SW480 (cell line): ENCODE measurements around the gene IPO7.
"Not testable (repeated sequence)": the region's sequence is repeated elsewhere in the genome, so short reads cannot be mapped to it uniquely, and the experiment has no call there.

Source experiments
- DNase-seq: peaks from one replicate; pipeline ENCODE4 v3.0.0-alpha.2; 2016; ENCODE audit warnings: low spot score

Gene IPO7

DNA sequence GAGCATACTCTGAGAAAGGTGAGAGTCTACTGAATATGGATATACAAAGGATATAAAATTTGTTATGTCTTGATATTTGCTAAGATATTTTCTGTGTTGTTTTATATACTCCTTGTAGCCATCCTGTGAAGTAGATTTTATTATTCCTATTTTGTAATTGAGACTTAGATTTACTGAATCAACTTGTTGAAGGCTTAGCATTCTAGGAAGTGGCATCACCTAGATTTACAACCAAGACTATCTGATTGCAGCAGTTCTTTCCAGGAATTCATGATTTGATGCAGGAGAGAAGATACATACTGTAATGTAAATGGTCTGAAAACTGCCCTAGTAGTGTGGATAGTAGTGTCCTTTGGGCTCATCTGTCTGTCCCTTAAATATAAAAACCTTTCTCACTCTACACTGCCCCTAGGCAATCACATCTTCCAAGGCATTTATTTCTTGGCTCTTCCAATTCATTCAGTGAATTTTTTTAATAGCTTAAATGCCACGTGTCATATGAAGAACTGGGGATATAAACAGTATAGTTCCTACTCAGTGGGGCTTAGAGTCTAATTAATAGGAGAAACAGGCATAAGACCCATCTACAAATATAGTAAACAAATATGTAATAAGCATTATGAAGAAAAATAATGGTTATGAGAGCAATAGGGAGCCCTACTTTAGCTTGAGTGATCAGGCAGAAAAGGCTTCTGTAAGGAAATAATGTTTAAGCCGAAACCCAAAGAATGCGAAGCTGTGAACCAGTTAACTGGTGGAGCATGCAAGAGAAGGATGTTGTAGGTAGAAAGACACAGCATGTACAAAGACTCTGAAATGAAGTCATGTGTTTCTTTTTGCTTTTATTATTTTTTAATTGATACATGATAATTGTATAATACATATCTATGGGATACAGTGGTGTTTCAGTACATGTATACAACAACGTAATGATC is 13.6 kb downstream of the IPO7 start:
- no peak for DNase-seq

DNA sequence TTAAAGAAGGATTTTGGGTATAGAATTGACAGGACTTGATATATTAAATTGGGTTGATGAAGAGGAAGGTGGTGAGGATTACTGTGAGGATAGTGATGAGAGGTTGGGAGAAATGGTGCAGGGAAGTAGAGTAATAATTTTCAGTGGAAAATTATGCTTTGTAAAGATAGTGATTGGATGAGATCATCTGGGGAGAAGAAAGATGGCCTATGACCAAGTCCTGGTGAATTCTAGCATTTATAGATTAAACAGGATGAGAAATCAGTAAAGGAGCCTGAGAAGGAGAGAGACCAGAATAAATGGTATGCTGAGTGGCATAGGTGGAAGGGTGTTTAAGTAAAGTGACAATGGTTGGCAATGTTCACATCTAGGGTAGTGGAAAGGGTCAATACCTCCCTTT is 15.0 kb downstream of the IPO7 start:
- no peak for DNase-seq

DNA sequence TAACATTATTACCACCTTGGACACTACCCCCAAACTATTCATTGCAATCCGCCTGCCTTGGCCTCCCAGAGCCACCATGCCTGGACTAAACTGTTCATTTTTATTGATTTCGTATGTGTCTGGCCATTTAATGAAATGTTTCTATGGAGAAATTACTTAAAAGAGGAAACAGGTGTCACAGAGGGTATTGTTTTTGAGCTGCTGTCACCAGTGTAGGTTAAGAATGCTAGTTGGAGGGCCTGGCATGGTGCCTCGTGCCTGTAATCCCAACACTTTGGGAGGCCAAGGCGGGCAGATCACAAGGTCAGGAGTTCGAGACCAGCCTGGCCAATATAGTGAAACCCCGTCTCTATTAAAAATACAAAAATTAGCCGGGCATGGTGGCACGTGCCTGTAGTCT is 17.4 kb downstream of the IPO7 start:
- not testable (repeated sequence) for DNase-seq

DNA sequence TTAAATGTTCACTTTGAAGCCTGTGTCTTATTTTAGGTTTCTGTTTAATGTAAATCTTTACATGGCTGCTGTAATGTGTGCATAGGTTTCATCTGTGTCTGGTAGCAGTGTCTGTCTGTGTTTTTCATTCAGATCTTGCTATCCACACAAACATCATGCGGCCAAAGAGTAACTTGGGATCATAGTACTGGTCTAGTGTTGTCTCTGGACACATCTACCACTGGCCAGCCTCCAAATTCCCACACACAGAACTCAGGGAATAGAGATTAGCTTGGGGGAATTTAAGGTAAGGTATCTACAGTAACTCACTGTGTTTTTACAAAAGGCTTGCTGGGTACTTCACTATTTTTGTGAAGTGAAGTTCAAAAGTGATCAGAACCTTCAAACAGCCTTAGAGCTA is 44.3 kb downstream of the IPO7 start:
- no peak for DNase-seq

DNA sequence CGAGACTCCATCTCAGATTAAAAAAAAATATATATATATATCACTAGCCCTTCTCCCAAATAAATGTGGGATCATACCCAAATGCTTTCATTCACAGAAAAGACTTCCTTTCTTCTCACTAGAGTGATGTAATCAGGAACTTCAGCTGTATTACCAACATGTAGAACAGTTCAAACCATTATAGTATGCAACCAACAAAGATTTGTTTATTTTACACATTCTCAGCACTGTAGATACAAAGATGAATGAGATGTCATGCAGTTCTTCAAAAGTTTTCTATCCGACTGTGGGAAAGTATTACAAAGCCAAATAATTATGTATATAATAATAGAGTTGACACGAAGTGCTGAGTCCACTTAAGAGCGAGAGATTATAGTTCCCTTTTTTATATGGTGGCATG is 54.2 kb downstream of the IPO7 start:
- DNase-seq: no peak

DNA sequence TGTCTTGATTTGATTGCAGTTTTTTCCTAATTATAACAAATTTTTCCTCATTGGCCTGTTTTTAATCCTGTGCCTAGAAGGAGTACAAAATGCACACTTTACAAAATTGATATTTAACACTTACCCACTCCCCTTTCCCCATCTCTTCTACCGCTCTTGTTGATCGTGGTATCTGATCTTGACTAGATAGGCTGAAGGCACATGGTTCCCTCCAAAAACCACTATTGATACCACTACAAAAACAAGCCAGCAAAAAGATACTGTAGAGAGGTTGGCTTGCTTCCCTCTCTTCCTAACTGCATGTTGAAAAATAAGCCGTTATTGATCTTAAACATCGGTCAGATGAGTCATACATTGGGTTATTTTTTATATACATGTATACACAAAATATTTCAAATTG is 61.8 kb downstream of the IPO7 start:
- DNase-seq: no peak

DNA sequence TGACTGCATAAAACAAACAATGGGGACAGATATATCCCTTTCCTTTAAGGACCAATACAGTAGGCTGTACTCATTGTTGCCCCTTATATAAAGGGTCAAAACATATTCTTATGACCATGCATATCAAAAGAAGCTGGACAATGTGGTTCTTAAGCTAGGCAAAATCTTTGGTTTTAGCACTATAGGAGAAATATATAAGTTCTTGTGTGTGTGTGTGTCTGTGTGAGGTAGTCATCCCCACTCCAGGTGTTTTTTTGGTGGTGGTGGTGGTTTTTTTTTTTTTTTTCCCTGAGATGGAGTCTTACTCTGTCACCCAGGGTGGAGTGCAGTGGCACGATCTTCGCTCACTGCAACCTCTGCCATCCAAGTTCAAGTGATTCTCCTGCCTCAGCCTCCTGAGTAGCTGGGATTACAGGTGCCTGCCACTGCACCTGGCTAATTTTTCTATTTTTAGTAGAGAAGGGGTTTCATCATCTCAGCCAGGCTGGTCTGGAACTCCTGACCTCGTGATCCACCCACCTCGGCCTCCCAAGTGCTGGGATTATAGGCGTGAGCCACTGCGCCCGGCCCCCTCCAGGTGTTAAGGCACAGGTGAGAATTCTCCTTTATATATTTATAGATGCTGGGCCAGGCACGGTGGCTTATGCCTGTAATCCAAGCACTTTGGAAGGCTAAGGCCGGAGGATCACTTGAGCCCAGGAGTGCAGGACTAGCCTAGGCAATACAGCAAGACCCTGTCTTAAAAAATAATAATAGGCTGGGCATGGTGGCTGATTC is 64.3 kb downstream of the IPO7 start:
- DNase-seq: no peak

DNA sequence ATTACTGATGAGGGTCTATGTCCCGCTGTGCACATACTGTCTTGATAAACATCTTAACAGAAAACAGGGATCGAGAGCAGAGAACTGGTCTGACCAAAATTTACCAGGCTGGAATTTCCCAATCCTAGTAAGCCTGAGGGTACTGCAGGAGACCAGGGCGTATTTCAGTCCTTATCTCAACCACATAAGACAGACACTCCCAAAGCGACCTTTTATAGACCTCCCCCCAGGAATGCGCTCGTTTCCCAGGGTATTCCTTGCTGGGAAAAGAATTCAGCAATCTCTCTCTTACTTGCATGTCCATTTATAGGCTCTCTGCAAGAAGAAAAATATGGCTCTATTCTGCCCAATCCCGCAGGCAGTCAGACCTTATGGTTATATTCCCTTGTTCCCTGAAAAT is 67.6 kb downstream of the IPO7 start:
- DNase-seq: not testable (repeated sequence)

DNA sequence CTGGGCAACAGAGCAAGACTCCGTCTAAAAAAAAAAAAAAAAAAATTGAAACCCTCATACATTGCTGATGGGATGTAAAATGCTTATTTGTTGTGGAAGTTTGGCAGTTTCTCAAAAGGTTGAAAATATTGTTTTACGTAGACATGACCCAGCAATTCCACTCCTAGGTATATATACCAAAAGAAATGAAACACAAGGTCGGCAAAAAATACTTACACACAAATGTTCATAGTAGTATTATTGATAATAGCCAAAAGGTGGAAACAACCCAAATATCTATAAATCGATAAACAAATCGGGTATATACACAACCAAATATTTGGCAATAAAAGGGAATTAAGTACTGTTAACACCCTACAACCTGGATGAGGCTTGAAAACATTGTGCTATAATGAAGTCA is 71.3 kb downstream of the IPO7 start:
- no peak for DNase-seq

DNA sequence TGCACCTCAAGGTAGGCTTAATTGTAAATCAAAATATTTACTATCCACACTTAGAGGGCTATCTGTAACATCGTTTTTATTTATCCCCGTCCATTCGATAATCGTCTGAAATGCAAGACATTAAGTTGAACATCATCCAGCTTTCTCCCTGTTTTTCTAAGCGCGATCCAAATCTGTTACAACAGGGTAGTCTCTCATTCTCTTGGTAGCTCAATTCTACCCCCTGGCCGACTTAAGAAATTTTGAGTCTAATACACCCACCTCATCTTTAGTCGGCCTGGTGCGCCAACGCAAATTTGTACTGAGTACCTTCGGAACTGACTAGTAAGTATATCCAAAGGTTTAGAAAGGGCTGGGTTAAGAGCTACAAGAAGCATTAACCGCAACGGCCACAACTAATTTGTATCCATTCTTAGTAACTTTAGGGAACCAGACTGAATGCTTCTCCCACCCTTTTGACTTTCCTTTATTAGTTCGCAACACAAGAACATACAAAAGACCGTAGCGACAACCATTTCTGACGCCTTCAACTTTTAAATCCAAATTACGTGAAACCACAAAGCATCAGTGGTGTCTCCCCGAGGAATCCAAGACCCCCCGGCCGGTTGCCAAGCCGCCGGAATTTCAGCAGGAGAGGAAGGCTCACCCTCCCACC is 75.3 kb downstream of the IPO7 start:
- peak; percentile 59 for DNase-seq

DNA sequence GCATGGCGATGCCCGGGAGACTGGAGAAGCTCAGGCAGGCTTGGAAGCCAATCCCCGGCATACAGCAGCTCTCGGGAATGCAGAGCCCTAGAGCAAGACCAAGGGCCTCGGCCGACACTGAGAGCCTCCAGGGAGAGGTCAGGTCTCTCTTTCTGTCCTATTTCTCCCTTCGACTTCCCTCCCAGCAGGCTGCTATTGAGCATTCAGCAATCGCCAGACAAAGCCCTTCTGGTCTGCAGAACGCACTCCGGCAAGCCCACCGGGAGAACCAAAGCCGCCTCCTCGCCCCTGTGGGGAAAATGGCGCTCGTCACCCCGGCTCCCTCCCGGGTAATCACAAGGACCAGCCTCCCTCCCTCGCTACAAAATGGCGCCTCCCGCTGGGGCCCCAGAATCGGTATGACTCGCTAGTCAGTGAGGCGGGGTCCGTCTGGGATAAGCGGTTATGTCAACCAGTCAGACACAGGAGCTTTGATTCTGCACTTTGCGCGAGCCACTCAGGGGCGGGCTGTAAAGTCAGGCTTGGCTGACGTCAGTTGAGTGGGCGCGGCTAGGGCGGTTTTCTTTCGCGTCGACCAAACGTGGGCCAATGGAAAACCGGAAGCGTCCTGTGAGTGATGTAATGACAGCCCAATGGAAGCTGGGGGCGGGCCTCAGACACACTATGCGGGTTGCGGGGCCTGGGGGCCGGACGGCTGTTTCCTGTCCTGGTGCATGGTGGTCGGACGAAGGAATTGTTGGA is 76.0 kb downstream of the IPO7 start, which contains the start of gene ZNF143:
TSS of gene ZNF143 (plus strand) at position 691 of the 741 bp plus-strand sequence. CDS start 10,297 bp downstream, outside the sequence.
- DNase-seq: peak; percentile 100

DNA sequence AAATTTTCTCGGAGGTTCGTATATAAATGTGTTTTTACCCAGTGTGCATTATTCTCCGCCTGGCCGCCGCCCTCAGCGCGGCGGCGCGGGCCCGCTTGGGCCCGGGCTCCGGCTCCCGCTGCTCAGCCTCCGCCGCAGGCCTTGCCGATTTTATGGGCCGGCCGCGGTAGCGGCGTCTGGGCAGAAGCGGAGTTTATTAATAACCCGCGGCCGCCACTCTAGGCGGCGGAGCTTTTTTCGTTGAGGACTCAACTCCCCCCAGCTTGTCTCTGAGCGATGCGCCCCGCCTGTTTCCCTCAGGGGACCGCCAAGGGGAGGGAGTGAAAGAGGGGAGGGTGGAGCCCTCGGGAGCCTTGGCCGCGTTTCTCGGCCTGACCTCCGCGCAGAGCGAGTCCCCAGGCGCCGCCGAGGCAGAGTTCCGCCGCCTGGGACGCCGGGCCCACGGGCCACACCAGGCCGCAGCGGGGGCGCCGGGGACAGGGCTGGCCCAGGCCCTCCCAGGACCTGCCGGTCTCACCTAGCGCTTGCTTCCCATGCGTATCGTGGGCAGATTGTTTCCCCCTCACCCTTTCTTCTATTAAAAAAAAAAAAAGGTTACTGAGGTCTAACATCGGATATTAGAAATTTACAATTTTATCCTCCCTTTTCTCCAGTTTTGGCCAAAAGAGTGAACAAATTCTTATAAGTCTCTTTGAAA is 76.8 kb downstream of the IPO7 start:
- peak; percentile 91 for DNase-seq

DNA sequence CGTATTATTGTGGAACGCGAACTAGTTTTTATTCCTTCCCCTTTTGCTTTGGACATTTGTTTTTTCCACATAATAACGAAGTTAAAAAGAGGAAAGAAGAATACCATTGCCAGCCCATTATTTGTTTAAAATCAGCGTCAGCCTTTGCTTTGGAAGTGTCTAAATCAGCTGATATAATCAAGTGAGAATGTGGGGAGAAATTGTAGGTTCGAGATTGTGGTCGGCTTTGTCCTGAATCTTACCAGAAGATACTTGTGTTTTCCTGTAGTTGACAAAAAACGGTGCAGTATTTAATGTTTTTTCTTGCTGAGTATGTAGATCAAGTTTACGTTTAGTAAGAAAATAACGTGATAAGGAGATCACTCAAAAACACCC is 77.3 kb downstream of the IPO7 start:
- no peak for DNase-seq

DNA sequence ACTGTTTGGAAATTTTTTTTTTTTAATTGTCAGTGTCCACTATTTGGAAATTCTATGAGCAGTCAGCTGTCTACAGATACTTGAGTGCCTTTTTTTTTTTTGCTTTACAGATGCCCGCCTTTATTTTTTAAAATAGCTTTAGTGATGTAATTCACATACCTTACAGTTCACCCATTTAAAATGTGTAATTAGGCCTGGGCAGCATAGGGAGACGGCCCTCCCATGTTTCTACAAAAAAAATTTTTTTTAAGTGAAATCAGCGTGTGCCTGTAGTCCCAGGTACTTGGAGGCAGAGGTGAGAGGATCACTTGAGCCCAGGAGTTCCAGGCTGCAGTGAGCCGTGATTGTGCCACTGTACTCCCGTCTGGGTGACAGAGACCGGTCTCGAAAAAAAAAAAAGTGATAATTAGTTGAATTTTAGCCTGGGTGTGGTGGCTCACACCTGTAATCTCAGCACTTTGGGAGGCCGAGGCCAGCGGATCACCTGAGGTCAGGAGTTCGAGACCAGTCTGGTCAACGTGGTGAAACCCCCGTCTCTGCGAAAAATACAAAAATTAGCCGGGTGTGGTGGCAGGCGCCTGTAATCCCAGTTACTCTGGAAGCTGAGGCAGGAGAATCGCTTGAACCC is 77.8 kb downstream of the IPO7 start:
- DNase-seq: no peak

DNA sequence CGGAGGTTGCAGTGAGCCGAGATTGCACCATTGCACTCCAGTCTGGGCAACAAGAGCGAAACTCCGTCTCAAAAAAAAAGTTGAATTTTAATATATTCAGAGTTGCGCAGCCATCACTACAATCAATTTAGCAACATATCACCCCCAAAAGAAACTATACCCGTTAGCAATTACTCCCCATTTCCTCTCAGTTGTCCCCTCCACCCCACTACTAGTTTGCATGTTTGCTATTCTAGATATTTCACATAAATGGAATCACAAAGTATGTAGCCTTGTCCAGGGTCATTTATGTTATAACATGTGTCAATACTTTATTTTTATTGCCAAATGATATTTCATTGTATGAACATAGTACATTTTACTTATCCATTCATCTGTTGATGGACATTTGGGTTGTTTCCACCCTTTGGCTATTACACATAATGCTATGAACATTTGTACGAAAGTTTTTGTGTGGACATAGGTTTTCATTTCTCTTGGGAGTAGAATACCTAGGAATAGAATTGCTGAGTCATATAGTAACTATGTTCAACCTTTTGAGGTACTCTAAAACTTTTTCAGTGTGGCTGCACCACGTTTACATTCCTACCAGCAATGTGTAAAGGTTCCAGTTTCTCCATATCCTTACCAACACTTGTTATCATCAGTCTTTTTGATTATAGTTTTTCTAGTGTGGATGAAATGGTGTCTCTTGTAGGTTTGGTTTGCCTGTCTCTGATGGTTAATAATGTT is 78.5 kb downstream of the IPO7 start:
- DNase-seq: peak; percentile 19

DNA sequence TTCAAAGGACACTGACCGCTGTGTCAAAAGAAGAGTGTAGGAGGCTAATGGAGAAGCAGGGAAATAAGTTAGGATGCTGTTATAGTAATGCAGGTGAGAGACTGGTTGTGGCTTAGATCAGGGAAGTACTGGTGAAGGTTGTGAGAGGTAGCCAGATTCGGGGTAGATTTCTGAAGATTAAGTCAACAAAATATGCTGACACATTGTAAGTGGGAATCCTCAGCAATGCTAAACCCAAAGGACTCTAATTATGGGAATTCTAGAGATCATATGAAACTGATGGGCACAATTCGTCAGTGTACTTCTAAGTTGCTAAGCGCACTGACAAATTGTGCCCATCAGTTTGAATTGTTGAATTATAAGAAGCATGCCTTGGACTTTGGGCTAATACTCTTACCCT is 86.3 kb downstream of the IPO7 start:
- DNase-seq: no peak

DNA sequence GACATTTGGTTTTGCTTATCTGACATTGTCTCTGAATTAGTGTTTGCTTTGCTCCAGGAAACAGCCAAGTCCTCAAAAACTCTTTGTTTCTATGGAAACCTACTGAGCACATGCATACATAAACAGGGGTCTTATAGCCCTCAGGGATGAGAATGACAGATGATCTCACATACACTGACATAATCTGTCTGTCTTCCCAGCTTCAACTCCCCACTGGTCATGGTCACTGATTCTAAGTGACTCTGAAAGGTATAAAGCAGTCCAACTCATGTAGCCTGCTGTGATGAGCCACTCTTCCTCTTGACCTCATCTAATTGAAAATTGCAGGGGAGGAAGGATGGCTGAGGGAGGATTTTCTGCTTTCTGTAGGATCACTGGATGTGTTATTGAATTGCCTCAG is 89.0 kb downstream of the IPO7 start:
- DNase-seq: no peak

DNA sequence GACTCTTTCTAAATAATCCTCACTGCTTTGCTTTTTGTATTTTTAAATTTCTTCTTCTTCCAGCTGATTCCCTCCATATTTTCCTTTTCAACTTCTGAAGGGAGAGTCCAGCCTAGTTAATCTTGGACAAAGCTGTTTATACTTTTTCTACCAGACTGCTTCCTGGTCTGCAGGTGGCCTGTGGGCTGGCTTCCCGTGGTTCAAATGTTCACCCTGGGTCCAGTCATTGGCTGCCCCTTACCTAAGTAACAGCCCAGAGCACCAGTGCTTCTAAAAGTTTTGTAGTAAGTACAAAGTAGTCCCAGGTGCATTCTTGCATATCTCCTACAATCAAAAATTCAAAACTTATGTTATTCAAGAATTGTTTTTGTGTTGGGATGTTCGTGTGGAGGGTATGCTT is 95.4 kb downstream of the IPO7 start:
- no peak for DNase-seq

DNA sequence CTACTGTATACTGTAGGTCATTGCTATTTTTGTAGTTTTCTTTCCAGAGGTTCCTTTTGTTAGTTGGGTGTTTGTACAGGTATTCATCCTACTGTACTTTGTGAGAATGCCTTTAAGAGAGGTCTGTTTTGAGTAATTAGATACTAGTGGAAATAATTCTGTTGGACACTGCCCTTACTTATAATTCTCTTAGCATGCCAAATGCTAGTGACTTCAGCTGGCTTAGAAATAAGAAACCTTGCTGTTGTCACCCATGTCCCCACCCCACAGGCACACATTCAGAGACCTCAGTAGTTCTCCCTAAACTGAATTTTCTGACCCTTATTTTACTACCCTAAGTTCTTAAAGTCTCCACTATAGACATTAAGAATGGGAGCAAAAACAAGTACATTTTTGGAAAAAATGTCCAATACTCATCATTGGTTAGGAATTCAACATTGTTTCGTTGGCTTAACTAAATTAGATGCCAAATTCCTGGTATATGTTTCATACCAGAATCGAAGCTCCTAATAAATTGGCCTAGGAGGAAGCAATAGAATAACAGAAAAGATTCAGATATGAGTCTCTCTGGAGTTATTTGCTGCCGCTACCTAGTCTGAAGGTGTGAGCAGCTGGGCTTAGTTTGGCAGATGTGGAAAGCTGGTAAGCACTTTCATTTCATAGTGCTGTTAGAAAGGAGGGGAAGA is 104.8 kb downstream of the IPO7 start:
- no peak for DNase-seq

DNA sequence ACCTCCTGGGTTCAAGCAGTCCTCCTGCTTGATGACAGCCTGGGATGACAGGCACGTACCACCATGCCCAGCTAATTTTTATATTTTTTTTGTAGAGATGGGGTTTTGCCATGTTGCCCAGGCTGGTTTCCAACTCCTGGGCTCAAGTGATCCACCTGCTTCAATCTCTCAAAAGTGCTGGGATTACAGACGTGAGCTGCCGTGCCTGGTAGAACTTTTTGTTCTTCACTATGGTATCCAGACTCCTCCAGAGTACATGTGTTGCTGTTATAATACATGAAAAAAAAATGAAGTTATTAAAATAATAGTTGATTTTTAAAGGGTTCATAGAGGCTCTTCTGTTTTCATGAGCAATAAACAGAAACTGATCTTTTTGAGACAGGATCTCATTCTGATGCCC is 105.9 kb downstream of the IPO7 start:
- no peak for DNase-seq
